Tibial artery (tissue), 4 donors: ENCODE measurements around the gene CNN3.

ENCODE experiments used
- DNase-seq, 2 donors: peaks; one replicate each; pipeline ENCODE4 v3.0.0-alpha.2; 2019
- H3K27ac ChIP-seq, 2 donors: fragments of 200-600 bp; sonication (generic) in 1 of 2; 1 replicate in 1 of 2; 2 replicates in 1 of 2; pipeline ENCODE4 v1.5.1; 2018 to 2019; ENCODE audit warnings: mild to moderate bottlenecking in 1 of 2
- H3K27me3 ChIP-seq, 2 donors: fragments of 200-600 bp; sonication (generic) in 1 of 2; one replicate each; pipeline versions ENCODE4 v1.5.1 to v1.6.0; 2016 to 2019
- H3K36me3 ChIP-seq, 3 donors: fragments of 200-600 bp; sonication (generic) in 2 of 3; one replicate each; pipeline ENCODE4 v1.5.1; 2016 to 2019; ENCODE audit warnings: mild to moderate bottlenecking in 2 of 3
- H3K4me1 ChIP-seq, 4 donors: fragments of 200-600 bp; sonication (generic) in 2 of 4; 1 replicate in 3 of 4; 2 replicates in 1 of 4; pipeline ENCODE4 v1.5.1; 2016 to 2019
- H3K4me3 ChIP-seq, 2 donors: fragments of 200-600 bp; sonication (generic) in 1 of 2; 1 replicate in 1 of 2; 2 replicates in 1 of 2; pipeline ENCODE4 v1.5.1; 2018 to 2019; ENCODE audit warnings: mild to moderate bottlenecking in 2 of 2
- H3K9me3 ChIP-seq, 3 donors: fragments of 200-600 bp; sonication (generic) in 1 of 3; one replicate each; pipeline ENCODE4 v1.5.1; 2016 to 2019
- intact Hi-C: fragments of 100-400 bp; cut with DNase I; formaldehyde crosslinking; loops from one replicate; pipeline ENCODE4 v1.15.0; 2023; ENCODE audit warnings: low total_unique reads
- TF ChIP-seq, protein P1 (sequence below), 2 experiments: fragments of 200-600 bp in 1 of 2; fragments of 450-650 bp in 1 of 2; IDR thresholded peaks; one replicate each; pipeline ENCODE4 v1.5.1; 2017 to 2019; ENCODE audit warnings: antibody characterized with exemption in 2 of 2, mild to moderate bottlenecking in 1 of 2, moderate library complexity in 1 of 2

Gene CNN3

DNA sequence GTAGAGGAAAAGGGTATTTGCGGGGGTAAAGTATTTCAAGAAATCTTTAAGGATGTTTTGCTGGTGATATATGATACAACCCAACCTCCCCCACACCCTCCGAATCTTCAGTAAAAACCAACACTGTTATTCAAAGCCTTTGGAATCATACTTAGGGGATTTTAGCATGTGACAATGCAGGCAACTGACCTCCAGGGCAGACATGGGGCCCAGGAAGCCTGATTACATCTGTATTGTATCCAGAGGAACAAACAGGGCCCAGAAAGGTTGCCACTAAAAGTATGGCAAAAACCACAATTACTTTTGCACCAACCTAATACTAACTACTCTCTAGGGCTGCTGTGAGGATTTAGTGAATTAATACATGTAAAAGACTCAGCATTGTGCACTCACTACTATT, 43.9 kb upstream of the CNN3 start:
- TF ChIP-seq, protein P1, sequence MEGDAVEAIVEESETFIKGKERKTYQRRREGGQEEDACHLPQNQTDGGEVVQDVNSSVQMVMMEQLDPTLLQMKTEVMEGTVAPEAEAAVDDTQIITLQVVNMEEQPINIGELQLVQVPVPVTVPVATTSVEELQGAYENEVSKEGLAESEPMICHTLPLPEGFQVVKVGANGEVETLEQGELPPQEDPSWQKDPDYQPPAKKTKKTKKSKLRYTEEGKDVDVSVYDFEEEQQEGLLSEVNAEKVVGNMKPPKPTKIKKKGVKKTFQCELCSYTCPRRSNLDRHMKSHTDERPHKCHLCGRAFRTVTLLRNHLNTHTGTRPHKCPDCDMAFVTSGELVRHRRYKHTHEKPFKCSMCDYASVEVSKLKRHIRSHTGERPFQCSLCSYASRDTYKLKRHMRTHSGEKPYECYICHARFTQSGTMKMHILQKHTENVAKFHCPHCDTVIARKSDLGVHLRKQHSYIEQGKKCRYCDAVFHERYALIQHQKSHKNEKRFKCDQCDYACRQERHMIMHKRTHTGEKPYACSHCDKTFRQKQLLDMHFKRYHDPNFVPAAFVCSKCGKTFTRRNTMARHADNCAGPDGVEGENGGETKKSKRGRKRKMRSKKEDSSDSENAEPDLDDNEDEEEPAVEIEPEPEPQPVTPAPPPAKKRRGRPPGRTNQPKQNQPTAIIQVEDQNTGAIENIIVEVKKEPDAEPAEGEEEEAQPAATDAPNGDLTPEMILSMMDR (IDR thresholded peaks at IDR 0.05), result no peak
- Histone ChIP-seq H3K27ac (peak overlapping the region; percentile 66 to 67), H3K36me3 (no peaks in the 10 kb centered on the region), H3K4me1 (peaks cover 0 to 43% (median 17%) of the 10 kb centered on the region in 4 donors), H3K9me3 (no peaks in the 10 kb centered on the region), H3K4me3 (no peak overlapping the region), H3K27me3 (no peaks in the 10 kb centered on the region)
- intact Hi-C loops, result no loop called here
- no peak for DNase-seq

DNA sequence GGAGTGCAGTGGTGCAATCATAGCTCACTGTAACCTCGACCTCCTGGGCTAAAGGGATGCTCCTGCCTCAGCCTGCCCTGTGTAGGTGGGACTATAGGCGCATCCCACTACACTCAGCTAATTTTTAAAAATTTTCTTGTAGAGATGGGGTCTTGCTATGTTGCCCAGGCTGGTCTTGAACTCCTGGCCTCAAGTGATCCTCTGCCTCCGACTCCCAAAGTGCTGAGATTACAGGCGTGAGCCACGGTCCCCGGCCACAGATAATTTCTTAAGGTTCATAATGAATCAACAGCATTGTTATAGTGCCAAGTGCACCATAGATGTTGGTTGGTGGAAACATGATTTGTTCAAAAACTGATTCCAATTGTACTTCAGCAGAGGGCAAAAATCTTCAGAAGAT, 42.2 kb upstream of the CNN3 start:
- DNase-seq, result no peak
- Histone ChIP-seq H3K9me3 (no peaks in the 10 kb centered on the region), H3K27ac (no peak overlapping the region), H3K4me3 (no peak overlapping the region), H3K27me3 (no peaks in the 10 kb centered on the region), H3K4me1 (peaks cover 0 to 36% (median 17%) of the 10 kb centered on the region in 4 donors), H3K36me3 (no peaks in the 10 kb centered on the region)
- TF ChIP-seq, protein P1 (IDR thresholded peaks at IDR 0.05), result no peak
- intact Hi-C loops, result no loop called here

DNA sequence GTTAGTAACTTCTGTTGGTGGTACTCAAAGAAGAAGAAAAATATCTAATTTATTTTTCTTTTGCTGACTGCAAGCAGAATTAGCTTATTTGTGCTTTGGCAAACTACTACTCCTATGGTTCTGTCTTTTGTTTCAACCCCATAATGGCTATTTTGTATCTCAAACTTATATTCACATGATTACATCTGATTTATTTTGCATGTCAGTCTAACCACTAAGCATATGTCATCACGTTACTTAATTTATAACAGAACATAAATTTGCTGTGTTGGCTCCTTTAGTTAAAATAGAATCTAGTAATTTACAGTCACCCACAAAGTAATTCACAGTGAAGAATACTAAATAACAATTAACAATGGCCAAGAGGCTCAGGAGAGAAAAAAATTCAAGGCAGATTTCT, 39.1 kb upstream of the CNN3 start:
- Histone ChIP-seq H3K9me3 (no peaks in the 10 kb centered on the region), H3K27ac (no peak overlapping the region), H3K36me3 (no peaks in the 10 kb centered on the region), H3K27me3 (no peaks in the 10 kb centered on the region), H3K4me1 (peaks cover 0 to 18% (median 7%) of the 10 kb centered on the region in 4 donors), H3K4me3 (no peak overlapping the region)
- DNase-seq, result no peak
- TF ChIP-seq, protein P1 (IDR thresholded peaks at IDR 0.05), result no peak
- intact Hi-C loops, result no loop called here

DNA sequence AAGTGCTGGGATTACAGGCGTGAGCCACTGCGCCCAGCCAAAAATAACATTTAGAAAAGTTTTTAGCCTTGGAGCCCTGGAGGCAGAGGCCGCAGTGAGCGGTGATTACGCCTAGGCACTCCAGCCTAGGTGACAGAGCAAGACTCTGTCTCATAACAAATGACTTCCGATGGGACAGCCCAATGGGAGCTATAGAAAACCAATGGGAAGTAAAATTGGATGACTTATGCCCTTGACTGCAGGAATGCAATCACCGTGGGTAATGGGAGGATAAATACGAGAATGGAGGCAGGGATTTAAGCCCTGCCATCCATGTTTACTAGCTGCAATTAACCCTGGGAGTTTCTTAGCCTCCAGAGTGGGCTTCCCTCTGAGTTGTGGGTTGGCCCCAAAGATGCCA, 37.0 kb upstream of the CNN3 start:
- peaks cover 0 to 12% (median 3%) of the 10 kb centered on the region in 4 donors for H3K4me1 ChIP-seq
- H3K36me3 ChIP-seq, result no peaks in the 10 kb centered on the region
- TF ChIP-seq, protein P1 (IDR thresholded peaks at IDR 0.05), result no peak
- intact Hi-C loops, result no loop called here
- no peaks in the 10 kb centered on the region for H3K9me3 ChIP-seq
- peak overlapping the region in 1 of 2 donors; percentile 20 for H3K27ac ChIP-seq
- DNase-seq, result no peak
- no peak overlapping the region for H3K4me3 ChIP-seq
- no peaks in the 10 kb centered on the region for H3K27me3 ChIP-seq

DNA sequence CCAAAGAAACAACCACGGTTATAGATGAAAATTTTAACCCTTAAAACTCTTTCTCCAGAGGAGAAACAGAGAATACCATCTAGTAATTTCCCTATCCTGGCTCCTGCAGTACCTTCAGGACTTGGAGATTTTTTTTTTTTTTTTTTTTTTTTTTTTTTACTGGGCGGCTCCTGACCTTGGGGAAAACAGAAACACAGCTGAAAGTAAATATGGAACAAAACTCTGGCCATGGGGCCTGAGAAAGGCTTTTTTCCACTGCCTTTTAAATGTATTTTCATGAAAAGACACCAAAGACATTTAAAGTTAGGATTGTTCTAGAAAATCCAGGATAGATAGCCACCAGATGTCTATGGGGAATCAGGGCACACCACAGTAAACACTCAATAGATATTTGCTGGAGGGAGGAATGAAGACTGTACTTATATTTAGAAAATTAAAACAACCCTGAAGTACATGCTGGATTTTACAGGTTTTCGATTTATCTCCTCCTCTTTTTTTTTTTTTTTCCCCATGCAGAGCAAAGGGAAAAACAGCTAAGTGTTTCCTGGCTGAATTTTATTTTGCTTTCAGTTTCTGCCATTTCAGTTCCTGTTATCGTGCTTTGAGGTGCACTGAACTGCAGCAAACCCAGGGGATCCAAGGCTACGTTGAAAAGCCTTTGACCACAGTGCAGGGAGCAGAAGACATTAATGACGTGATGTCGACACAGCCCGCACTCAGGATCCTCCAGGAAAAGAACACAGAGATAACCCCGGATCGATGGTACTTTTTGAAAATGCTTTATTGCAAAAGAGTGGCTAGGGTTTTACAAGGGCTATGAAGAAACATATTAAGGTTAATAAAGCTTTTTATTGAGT, 35.7 kb upstream of the CNN3 start:
- no peak for DNase-seq
- intact Hi-C loops, result no loop called here
- Histone ChIP-seq H3K4me3 (peak overlapping the region; percentile 44 to 47), H3K4me1 (peaks cover 0 to 12% (median 3%) of the 10 kb centered on the region in 4 donors), H3K27me3 (no peaks in the 10 kb centered on the region), H3K9me3 (no peaks in the 10 kb centered on the region), H3K27ac (peak overlapping the region; percentile 55 to 57), H3K36me3 (no peaks in the 10 kb centered on the region)
- TF ChIP-seq, protein P1 (IDR thresholded peaks at IDR 0.05), result no peak
